HepG2 (cell line): Measurements from ENCODE around the gene KIAA1755. TPM values are rescaled to one million over a fixed set of nuclear protein-coding genes. Genes with fewer than 3 reads are reported as not detected.

ENCODE experiments used
- ATAC-seq: fragments of 200-7000 bp; cut with Tn5 transposase; 3 replicates; pipeline ENCODE4 v1.9.1; 2020; ENCODE audit warnings: mild to moderate bottlenecking, moderate library complexity
- BruUV-seq: library from RNA; stranded (reverse); fragments of 400-500 nt; replicated peaks from 2 replicates; lab custom pipeline; 2021; lab: Mats Ljungman, UMichigan
- CTCF ChIA-PET: fragments of 300-600 bp; formaldehyde crosslinking; extraction: SDS; loops from one replicate; lab custom pipeline; 2021; ENCODE audit warnings: low total read pairs, inconsistent platforms, low intra/inter-chr PET ratio; lab: Yijun Ruan, JAX
- POLR2A ChIA-PET: fragments of 350-600 bp; sonication (Branson Sonifier 250); formaldehyde crosslinking; loops from one replicate; lab custom pipeline; 2020; ENCODE audit warnings: antibody characterized with exemption, inconsistent platforms; lab: Yijun Ruan, JAX
- DNase-seq: peaks from one replicate; pipeline ENCODE4 v3.0.0-alpha.2; 2015; ENCODE audit warnings: low spot score
- FAIRE-seq: peaks from 3 replicates; lab custom pipeline; 2011; peaks lifted over from hg19 to GRCh38; lab: Jason Lieb, UNC
- H2AFZ ChIP-seq: one replicate; pipeline ENCODE4 v1.6.1; 2011; ENCODE audit warnings: low read length, inconsistent platforms
- H3K27ac ChIP-seq: fragments of 300-600 bp; 3 replicates; pipeline ENCODE4 v1.8.0; 2011; ENCODE audit warnings: mixed run types, mild to moderate bottlenecking, mixed read lengths, low read length, inconsistent platforms; ENCODE audit not compliant: insufficient read depth; ENCODE audit errors: extremely low read length
- H3K27me3 ChIP-seq, 2 experiments: fragments of 200-600 bp in 1 of 2; 2 replicates in 1 of 2; 3 replicates in 1 of 2; pipeline versions ENCODE4 v1.6.0 to v1.8.0; 2011; ENCODE audit warnings: low read length in 2 of 2, mild to moderate bottlenecking in 2 of 2, moderate library complexity in 2 of 2, inconsistent platforms in 1 of 2; ENCODE audit not compliant: insufficient read depth in 2 of 2, control insufficient read depth in 1 of 2
- H3K36me3 ChIP-seq, 2 experiments: fragments of 200-600 bp in 1 of 2; replicated peaks in 1 of 2; 2 replicates in 1 of 2; 3 replicates in 1 of 2; pipeline versions ENCODE4 v1.5.1 to v1.8.0; 2011; ENCODE audit warnings: low read length in 2 of 2, inconsistent platforms in 1 of 2; ENCODE audit not compliant: insufficient read depth in 2 of 2, control insufficient read depth in 1 of 2
- H3K4me1 ChIP-seq: 2 replicates; pipeline ENCODE4 v1.5.1; 2012; ENCODE audit warnings: low read length, inconsistent platforms; ENCODE audit not compliant: insufficient read depth
- H3K4me2 ChIP-seq: 2 replicates; pipeline ENCODE4 v1.6.0; 2011; ENCODE audit warnings: low read depth, low read length, inconsistent platforms
- H3K4me3 ChIP-seq, 3 experiments: fragments of 200-600 bp in 1 of 3; sonication (generic), shearing (Covaris generic) in 1 of 3; replicated peaks in 1 of 3; 2 replicates each; pipeline ENCODE4 v1.5.1; 2011 to 2016; ENCODE audit warnings: low read length in 3 of 3, inconsistent platforms in 2 of 3, low read depth in 2 of 3, mild to moderate bottlenecking in 2 of 3, control low read depth in 1 of 3, mixed read lengths in 1 of 3; ENCODE audit not compliant: insufficient read depth in 1 of 3
- H3K79me2 ChIP-seq: one replicate; pipeline ENCODE4 v1.6.1; 2011; ENCODE audit warnings: low read length, inconsistent platforms; ENCODE audit not compliant: insufficient read depth
- H3K9ac ChIP-seq: 2 replicates; pipeline ENCODE4 v1.6.0; 2011; ENCODE audit warnings: mild to moderate bottlenecking, low read depth, low read length, inconsistent platforms; ENCODE audit not compliant: insufficient read depth
- H3K9me3 ChIP-seq: 2 replicates; pipeline ENCODE4 v1.5.1; 2012; ENCODE audit warnings: mild to moderate bottlenecking, low read length
- H4K20me1 ChIP-seq: 2 replicates; pipeline ENCODE4 v1.6.0; 2011; ENCODE audit warnings: inconsistent platforms, mild to moderate bottlenecking, low read length, moderate library complexity; ENCODE audit not compliant: insufficient read depth
- KDM6A ChIP-seq: IDR thresholded peaks from 2 replicates; pipeline ENCODE4 v1.6.1; 2016; ENCODE audit warnings: low read depth
- PAWR ChIP-seq: sonication (generic); formaldehyde crosslinking; IDR thresholded peaks from 2 replicates; pipeline ENCODE4 v1.4.0; 2020; ENCODE audit warnings: missing genetic modification reagents, mild to moderate bottlenecking, borderline replicate concordance
- WGBS: methylation state at CpG from one replicate; pipeline ENCODE4 v1.1.6; 2017; ENCODE audit warnings: low lambda C conversion rate; 5-methylcytosine and 5-hydroxymethylcytosine counted together
- in situ Hi-C: cut with HindIII; loops from 2 replicates; pipeline ENCODE4 v1.10.0; 2017; ENCODE audit warnings: low pct_unique_long_range_greater_than_20kb; ENCODE audit not compliant: extremely low pct_ligation_motif_present
- intact Hi-C: fragments of 100-400 bp; cut with micrococcal nuclease; formaldehyde crosslinking; loops from one replicate; pipeline ENCODE4 v1.10.0; 2022; ENCODE audit not compliant: unreplicated experiment
- polyA plus RNA-seq, 8 experiments: library from polyadenylated mRNA; depleted of rRNA in 3 of 8; stranded (reverse) in 7 of 8; unstranded in 1 of 8; fragments of >200 nt; fragmentation: Illumina TruSeq in 4 of 8; extraction: Trizol in 4 of 8; gene quantifications; 2 replicates each; pipeline versions ENCODE4 v1.2.1 to v1.2.3, GENCODE V29; 2011 to 2016; ENCODE audit warnings: low read depth in 4 of 8, missing spikeins in 1 of 8, mixed read lengths in 1 of 8; ENCODE audit not compliant: insufficient read depth in 1 of 8
- total RNA-seq, 5 experiments: library from RNA; depleted of rRNA; stranded (reverse); fragments of >200 nt; fragmentation: Illumina TruSeq; extraction: Trizol; gene quantifications; 2 replicates each; pipeline ENCODE4 v1.2.3, GENCODE V29; 2016; ENCODE audit warnings: low read depth in 1 of 5
- TF ChIP-seq, protein P1 (sequence below): sonication (generic); formaldehyde crosslinking; IDR thresholded peaks from 2 replicates; pipeline ENCODE4 v1.5.0; 2020; ENCODE audit warnings: mild to moderate bottlenecking, missing genetic modification reagents
- TF ChIP-seq, protein P2 (sequence below): sonication (generic); formaldehyde crosslinking; IDR thresholded peaks from 2 replicates; pipeline ENCODE4 v1.4.0; 2020; ENCODE audit warnings: missing genetic modification reagents
- TF ChIP-seq, protein P3 (sequence below): sonication (generic); formaldehyde crosslinking; conservative IDR thresholded peaks from 2 replicates; pipeline ENCODE4 v1.5.0; 2020; ENCODE audit warnings: missing genetic modification reagents
- TF ChIP-seq, protein P4 (sequence below): sonication (generic); formaldehyde crosslinking; IDR thresholded peaks from 2 replicates; pipeline ENCODE4 v1.4.0; 2020; ENCODE audit warnings: missing genetic modification reagents

Gene KIAA1755
- total and polyA plus RNA-seq, 2 of the 13 experiments (the other 11 are each of a cell fraction or from before 2014, with no cell fraction given): 0.04 TPM; not detected in 1

DNA sequence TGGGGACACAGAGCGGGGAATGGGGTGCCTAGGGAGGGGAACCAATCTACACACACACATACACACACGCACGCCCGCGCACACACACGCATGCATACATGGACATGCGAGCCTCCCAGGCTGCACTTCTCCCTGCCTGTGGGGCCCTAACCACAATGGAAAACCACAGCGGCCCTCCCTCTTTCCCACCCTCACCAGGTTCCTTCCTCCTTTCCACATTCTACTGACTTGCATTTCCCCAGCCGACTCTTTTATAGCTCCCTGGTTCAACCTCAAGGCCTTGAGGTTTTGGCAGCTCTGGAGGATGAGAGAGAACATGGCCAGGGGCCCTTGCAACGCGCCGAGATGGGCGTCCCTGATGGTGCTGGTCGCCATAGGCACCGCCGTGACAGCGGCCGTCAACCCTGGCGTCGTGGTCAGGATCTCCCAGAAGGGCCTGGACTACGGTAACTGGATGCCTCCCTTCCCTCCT lies 43.4 kb upstream of the KIAA1755 start, which contains the start of gene BPI:
Gene BPI (plus strand): TSS at position 249 of the 472 bp plus-strand sequence. CDS start 68 bp downstream, at position 317.
- ATAC-seq (no peak), DNase-seq (no peak), FAIRE-seq (no peak)
- Histone ChIP-seq H3K4me1 (0 out of 2 replicates have a peak, but pooled peaks cover 1% of the 10 kb centered on the region), H3K27ac (no peak within 1 kb of the TSS), H3K27me3 (peaks cover 1 to 24% of the 10 kb centered on the region in 2 experiments; a peak in 3 of 5 replicates), H3K9me3 (no peaks in the 10 kb centered on the region), H3K36me3 (no peaks in the 10 kb centered on the region), H2AFZ (no peak within 1 kb of the TSS), H3K79me2 (no peaks in the 10 kb centered on the region), H4K20me1 (no peaks in the 10 kb centered on the region), H3K9ac (no peak within 1 kb of the TSS), H3K4me2 (no peak within 1 kb of the TSS), H3K4me3 (no peak within 1 kb of the TSS)
- 64% methylated on average over 21 of the region's 21 CpGs for WGBS
- intact Hi-C loops: no loop called here
- POLR2A ChIA-PET: interaction anchor here (0.5 kb wide), 1 partner anchor 969 kb away, joined by 3 read pairs; no protein-coding TSS in a partner anchor
- BruUV-seq: no TSS peak
- CTCF ChIA-PET: no interaction called here
- in situ Hi-C loops: no loop called here
- TF ChIP-seq, protein P1, sequence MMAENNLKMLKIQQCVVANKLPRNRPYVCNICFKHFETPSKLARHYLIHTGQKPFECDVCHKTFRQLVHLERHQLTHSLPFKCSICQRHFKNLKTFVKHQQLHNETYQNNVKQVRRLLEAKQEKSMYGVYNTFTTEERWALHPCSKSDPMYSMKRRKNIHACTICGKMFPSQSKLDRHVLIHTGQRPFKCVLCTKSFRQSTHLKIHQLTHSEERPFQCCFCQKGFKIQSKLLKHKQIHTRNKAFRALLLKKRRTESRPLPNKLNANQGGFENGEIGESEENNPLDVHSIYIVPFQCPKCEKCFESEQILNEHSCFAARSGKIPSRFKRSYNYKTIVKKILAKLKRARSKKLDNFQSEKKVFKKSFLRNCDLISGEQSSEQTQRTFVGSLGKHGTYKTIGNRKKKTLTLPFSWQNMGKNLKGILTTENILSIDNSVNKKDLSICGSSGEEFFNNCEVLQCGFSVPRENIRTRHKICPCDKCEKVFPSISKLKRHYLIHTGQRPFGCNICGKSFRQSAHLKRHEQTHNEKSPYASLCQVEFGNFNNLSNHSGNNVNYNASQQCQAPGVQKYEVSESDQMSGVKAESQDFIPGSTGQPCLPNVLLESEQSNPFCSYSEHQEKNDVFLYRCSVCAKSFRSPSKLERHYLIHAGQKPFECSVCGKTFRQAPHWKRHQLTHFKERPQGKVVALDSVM (CRISPR knock-in tag): no peak
- TF ChIP-seq, all 625 proteins: peak for 0

DNA sequence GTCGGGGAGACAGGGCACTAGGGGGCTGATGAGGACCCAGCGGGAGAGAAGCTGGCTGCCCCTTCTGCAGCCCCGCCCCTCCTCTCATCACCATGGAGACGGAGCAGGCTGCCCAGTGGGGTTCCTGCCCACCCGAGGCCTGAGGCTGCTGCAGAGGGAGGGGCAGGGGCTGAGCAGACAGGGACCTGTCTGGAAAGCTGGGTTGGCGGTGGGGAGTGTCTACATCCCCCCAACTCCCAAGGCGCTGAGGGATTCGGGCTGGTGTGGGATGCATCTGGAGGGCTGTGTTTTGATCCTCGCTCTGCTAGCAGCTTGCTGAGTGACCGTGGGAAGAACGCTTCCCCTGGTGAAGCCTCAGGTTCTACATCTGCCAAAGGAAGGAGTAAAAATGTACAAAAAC lies 42.3 kb upstream of the KIAA1755 start:
- H3K4me2 ChIP-seq: no peak overlapping the region
- in situ Hi-C loops (no loop called here), intact Hi-C loops (no loop called here)
- CTCF ChIA-PET: interaction anchor here (1.1 kb wide), 1 partner anchor 54 kb away, joined by 3 read pairs; no protein-coding TSS in a partner anchor
- H3K4me3 ChIP-seq: no peak overlapping the region
- no peak for FAIRE-seq
- no TSS peak for BruUV-seq
- H3K36me3 ChIP-seq: no peaks in the 10 kb centered on the region
- no peak for DNase-seq
- peaks cover 2 to 30% of the 10 kb centered on the region in 2 experiments; a peak in 3 of 5 replicates for H3K27me3 ChIP-seq
- no peak overlapping the region for H2AFZ ChIP-seq
- POLR2A ChIA-PET: no interaction called here
- peaks cover 6% of the 10 kb centered on the region; the same call in 1 of the 2 replicates for H3K4me1 ChIP-seq
- ATAC-seq: no peak
- no peak overlapping the region for H3K27ac ChIP-seq
- no peaks in the 10 kb centered on the region for H3K79me2 ChIP-seq
- H3K9ac ChIP-seq: no peak overlapping the region
- H4K20me1 ChIP-seq: no peaks in the 10 kb centered on the region
- H3K9me3 ChIP-seq: no peaks in the 10 kb centered on the region
- 20% methylated on average over 11 of the region's 11 CpGs for WGBS
- TF ChIP-seq, protein P2, sequence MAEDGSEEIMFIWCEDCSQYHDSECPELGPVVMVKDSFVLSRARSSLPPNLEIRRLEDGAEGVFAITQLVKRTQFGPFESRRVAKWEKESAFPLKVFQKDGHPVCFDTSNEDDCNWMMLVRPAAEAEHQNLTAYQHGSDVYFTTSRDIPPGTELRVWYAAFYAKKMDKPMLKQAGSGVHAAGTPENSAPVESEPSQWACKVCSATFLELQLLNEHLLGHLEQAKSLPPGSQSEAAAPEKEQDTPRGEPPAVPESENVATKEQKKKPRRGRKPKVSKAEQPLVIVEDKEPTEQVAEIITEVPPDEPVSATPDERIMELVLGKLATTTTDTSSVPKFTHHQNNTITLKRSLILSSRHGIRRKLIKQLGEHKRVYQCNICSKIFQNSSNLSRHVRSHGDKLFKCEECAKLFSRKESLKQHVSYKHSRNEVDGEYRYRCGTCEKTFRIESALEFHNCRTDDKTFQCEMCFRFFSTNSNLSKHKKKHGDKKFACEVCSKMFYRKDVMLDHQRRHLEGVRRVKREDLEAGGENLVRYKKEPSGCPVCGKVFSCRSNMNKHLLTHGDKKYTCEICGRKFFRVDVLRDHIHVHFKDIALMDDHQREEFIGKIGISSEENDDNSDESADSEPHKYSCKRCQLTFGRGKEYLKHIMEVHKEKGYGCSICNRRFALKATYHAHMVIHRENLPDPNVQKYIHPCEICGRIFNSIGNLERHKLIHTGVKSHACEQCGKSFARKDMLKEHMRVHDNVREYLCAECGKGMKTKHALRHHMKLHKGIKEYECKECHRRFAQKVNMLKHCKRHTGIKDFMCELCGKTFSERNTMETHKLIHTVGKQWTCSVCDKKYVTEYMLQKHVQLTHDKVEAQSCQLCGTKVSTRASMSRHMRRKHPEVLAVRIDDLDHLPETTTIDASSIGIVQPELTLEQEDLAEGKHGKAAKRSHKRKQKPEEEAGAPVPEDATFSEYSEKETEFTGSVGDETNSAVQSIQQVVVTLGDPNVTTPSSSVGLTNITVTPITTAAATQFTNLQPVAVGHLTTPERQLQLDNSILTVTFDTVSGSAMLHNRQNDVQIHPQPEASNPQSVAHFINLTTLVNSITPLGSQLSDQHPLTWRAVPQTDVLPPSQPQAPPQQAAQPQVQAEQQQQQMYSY (CRISPR knock-in tag): no peak
- TF ChIP-seq PAWR (no peak), KDM6A (CRISPR knock-in tag) (no peak)
- TF ChIP-seq, protein P3, sequence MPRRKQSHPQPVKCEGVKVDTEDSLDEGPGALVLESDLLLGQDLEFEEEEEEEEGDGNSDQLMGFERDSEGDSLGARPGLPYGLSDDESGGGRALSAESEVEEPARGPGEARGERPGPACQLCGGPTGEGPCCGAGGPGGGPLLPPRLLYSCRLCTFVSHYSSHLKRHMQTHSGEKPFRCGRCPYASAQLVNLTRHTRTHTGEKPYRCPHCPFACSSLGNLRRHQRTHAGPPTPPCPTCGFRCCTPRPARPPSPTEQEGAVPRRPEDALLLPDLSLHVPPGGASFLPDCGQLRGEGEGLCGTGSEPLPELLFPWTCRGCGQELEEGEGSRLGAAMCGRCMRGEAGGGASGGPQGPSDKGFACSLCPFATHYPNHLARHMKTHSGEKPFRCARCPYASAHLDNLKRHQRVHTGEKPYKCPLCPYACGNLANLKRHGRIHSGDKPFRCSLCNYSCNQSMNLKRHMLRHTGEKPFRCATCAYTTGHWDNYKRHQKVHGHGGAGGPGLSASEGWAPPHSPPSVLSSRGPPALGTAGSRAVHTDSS: no peak
- TF ChIP-seq, protein P4, sequence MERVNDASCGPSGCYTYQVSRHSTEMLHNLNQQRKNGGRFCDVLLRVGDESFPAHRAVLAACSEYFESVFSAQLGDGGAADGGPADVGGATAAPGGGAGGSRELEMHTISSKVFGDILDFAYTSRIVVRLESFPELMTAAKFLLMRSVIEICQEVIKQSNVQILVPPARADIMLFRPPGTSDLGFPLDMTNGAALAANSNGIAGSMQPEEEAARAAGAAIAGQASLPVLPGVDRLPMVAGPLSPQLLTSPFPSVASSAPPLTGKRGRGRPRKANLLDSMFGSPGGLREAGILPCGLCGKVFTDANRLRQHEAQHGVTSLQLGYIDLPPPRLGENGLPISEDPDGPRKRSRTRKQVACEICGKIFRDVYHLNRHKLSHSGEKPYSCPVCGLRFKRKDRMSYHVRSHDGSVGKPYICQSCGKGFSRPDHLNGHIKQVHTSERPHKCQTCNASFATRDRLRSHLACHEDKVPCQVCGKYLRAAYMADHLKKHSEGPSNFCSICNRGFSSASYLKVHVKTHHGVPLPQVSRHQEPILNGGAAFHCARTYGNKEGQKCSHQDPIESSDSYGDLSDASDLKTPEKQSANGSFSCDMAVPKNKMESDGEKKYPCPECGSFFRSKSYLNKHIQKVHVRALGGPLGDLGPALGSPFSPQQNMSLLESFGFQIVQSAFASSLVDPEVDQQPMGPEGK: no peak
